Posterior cingulate gyrus (tissue), 11 donors: ENCODE measurements around the gene MSH3.

Source experiments
- DNase-seq, 10 donors: peaks; one replicate each; pipeline versions ENCODE4 v3.0.0 to v3.0.0-alpha.2; 2020 to 2021; ENCODE audit warnings: mixed read lengths in 3 of 10
- intact Hi-C: fragments of 100-400 bp; cut with DNase I; formaldehyde crosslinking; loops from one replicate; pipeline ENCODE4 v1.15.1; 2023

Gene MSH3

DNA sequence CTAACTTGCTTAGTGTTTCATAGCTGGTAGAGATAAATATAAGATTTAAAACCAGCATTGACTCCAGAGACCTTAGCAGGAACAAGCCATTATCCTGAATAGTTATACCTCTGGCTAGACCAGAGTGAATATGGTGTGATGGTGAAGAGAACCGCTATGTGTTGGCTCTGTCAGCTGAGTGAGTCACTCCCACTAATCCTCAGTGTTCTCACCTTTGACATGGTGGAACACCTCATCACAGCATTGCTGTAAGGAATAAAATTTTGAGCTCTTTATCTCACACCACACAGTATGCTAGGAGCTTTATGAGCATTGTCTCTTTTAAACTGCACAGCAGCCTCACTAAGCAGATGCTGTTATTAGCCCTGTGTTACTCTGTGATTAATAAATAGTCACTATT, 91.0 kb downstream of the MSH3 start:
- DNase-seq: no peak

DNA sequence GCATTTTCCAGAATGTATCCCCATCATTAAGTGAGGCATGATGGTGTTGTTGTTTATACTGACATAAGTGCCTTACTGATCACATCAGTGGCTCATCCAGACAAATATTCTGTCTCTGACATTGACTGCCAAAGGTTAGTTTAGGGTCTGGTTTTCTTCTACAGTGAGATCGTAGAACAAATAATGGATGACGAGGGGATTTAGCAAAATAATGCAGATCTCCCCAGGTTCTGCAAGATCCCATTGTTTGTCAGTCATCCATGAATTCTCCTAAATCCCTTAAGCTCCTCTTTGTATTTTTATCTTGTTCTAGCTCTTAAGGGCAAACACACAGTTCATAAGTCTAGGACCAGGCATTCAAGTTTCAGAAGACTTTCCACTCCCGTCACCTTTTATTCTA, 93.5 kb downstream of the MSH3 start:
- intact Hi-C loops: no loop called here
- DNase-seq: no peak

More for the DNA sequence above, 91.0 kb downstream of the MSH3 start:
- intact Hi-C loops: no loop called here

DNA sequence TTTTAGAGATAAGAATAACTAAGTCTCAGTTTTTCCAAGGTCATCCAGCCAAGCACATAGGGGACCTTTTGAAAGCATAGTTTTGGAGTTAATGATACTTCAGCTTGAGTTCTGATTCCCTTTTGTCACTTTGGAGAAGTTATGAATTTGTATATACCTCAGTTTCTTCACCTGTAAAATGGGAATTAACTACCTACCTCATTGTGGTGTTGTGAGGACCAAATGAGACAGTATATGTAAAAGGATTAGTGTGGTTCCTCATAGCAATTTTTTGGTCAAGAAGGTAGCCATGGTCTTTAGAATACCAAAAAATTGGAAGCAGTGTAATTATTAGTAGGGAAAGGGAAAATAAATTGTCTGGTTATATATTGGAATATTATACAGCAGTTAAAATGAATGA, 98.0 kb downstream of the MSH3 start:
- no peak for DNase-seq
- intact Hi-C loops: no loop called here

DNA sequence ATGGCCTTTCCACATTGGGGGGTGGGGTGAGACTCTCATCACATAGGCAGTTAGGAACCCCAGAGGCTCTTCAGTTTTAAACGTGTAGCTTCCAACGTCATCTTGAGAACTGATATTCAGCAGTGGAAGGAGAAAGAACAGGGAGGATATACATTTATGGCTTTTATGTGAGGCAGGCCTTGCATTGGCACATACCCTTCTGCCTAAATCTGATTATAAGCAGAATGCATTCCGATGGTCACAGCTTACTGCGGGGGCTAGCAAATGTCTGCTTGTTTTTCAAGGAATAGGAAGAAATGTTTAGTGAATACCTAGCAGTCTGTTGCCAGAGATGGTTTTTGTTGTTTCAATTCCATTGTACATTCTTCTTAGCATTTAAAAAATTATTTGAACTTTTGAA, 99.3 kb downstream of the MSH3 start:
- intact Hi-C loops: no loop called here
- DNase-seq: no peak

GRCh38 chr5:80754900-80755299, 100.4 kb downstream of the MSH3 start:
- no peak for DNase-seq

DNA sequence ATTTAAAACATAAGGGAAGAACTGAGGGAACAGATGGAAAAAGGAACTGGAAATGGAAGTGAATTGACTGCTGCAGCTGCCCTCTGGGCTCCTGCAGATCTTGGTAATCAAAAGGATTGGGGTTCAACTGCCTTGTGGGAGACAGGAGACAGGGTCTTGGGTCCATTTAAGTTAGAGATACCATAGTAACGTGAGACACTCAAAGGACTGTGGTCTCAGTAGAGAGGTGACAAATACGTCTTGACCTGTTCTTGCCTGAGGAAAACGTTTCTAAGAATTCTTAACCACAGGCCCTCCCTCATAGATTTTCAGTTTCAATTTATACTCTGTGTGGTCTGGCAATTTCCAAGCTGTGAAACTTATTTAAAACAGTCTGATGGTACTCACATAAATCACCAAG, 101.2 kb downstream of the MSH3 start:
- intact Hi-C loops: no loop called here
- DNase-seq: no peak

More at GRCh38 chr5:80754900-80755299, 100.4 kb downstream of the MSH3 start:
- intact Hi-C loops: no loop called here

DNA sequence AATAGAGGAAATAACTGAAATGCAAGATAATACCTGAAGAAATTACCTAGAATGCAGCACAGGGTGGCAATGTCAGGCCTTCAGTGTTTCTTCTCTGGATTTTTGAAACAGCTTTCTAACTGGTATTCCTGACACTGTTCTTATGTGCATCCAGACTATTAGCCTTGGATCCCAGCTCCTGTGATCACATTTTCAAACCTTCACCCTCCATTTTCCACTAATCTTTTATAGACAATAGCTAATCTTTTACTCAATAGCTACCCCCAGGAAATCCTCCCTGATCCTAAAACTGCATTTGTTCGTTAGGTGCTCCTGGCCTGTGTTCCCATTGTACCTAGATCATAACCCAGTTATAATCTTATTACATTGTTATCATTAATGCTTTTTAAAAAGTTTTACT, 101.8 kb downstream of the MSH3 start:
- DNase-seq: no peak
- intact Hi-C loops: no loop called here

DNA sequence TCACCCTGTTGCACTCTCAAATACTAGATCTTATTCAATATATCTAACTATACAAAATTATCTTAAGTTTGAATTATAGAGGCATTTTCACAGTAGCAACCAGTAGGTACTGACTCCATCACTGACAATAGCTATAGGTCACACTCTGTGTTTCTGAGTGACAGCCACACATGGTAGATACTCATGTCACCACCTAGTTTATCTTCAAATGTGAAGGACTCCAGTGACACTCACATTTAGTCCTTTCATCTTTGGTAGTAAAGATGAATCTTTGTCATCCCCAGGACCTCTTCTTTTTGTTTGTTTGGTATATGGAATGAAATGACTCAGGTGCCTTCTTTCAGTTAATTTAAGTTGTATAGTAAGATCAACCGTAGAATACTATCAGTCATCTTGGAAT, 102.8 kb downstream of the MSH3 start:
- no peak for DNase-seq
- intact Hi-C loops: no loop called here

GRCh38 chr5:80759866-80760577, 105.6 kb downstream of the MSH3 start:
- no peak for DNase-seq
- intact Hi-C loops: no loop called here

GRCh38 chr5:80760680-80761079, 106.2 kb downstream of the MSH3 start:
- intact Hi-C loops: no loop called here

DNA sequence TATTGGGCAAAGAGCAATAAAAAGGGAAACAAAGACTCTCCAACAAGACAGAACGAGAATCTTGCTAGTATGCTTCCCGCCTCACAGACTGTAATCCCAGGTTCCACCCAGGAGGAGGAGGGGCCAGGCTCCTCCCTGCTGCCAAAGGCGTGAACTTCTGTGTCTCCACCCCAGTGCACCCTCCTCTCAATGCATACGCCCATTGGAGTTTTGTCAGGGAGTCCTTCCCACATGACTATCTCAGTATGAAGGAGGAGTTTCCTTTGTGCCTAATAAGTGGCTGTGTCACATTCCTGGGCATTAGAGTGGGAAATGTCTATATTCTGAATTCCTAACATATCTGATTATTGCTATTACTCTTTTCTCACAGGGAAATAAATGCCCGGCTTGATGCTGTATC, 106.7 kb downstream of the MSH3 start:
- intact Hi-C loops: no loop called here
- DNase-seq: no peak

More at GRCh38 chr5:80760680-80761079, 106.2 kb downstream of the MSH3 start:
- no peak for DNase-seq

GRCh38 chr5:80761966-80762365, 107.5 kb downstream of the MSH3 start:
- intact Hi-C loops: no loop called here
- no peak for DNase-seq

- DNase-seq: no peak
- intact Hi-C loops: no loop called here
Measured at GRCh38 chr5:80762573-80762972, 108.1 kb downstream of the MSH3 start.

DNA sequence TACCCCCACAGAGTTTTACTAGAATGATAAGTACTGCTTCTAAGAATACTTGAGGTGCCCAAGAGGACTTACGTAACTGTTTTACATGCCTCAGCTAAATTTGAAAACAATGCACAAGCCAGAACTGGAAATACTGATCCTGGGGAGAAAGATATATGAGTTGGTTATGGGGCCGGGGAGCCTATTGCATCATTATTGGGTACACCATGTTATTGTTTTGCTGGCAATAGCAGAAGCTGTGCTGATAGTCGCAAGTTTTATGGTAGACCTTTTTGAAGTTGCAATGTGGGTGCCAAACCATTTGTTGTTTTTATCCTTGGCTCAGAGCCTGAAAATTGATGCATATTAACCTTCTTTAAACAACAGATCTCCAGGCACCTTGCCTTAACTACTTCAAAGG, 108.8 kb downstream of the MSH3 start:
- intact Hi-C loops: no loop called here
- no peak for DNase-seq

- intact Hi-C loops: no loop called here
- no peak for DNase-seq
Measured at GRCh38 chr5:80763873-80764647, 109.6 kb downstream of the MSH3 start.

DNA sequence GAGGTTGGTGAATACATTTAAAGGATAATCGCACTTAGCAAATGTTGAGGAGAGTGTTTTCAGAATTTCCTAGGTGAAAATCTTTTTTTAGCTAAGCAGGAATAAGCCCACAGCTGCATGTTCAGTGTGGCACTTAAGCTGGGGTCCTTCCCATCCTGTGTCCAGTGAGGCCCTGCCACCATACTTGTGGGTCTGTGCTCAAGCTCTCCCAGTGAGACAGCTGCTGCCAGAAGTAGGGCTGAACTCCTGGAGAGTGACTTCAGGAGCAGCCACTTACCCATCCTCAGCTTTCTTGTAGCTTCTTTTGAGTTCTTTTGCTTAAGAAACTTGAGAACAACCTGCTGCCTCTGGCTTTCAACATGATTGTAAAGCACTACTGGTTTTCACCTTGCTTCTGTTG, 110.3 kb downstream of the MSH3 start:
- intact Hi-C loops: no loop called here
- DNase-seq: no peak

DNA sequence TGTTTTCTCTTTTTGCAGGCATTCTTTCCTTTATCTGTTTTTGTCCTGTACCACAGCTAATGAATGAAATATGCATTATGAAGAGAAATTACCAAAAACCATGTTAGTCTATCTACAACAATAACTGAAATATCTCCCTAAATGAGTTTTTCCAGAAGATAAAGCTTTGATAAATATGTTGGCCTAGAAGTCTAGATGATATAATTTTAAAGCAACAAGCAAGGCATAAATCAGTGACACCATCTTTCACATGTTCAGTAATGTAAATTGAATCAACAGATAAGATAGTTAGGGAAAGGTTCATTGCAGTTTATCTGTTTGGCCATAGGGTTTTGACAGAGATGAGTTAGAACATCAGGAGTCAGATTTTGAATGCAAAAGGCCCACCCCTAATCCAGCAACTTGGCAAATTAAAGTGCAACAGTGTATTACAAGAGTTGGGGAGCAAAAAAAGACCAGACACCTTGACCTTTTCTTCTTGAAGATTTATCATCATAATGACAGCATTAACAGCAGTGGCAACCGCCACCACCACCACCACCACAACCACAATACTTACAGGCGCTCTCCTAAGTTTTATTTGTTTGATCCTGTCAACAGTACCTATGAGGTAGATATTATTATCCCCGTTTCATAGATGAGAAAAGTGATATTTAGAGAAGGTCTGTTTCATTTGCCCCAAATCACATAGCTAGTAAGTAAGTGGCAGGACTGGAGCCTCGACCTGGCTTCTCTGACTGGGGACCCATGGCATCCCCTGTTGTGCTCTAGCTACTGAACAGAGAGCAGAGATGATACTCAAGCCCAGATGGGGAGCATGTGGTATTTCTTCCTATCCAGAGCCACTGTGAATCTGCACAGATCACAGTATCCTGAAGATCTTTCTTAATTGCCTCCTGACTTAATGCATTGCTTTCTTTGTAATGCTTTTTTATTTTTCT, 123.2 kb downstream of the MSH3 start:
- intact Hi-C loops: no loop called here
- no peak for DNase-seq

DNA sequence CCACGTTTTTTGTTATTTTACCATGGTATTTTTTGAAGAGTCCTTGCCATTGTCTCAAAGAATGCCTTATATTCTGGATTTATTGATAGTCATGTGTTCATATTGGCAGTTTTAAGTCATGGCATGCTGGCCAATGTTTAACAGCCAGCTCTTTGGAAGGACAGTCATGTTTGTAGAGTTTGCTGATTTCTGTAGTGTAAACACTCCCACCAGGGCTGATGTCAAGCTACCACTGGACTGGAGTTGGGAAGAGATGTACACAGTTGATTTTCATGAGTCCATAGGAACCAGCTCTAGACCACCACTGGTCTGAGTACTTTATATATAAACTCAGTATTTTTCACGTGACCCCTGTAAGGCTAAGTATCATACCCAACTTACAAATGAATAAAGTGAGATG, 125.6 kb downstream of the MSH3 start:
- no peak for DNase-seq
- intact Hi-C loops: no loop called here

DNA sequence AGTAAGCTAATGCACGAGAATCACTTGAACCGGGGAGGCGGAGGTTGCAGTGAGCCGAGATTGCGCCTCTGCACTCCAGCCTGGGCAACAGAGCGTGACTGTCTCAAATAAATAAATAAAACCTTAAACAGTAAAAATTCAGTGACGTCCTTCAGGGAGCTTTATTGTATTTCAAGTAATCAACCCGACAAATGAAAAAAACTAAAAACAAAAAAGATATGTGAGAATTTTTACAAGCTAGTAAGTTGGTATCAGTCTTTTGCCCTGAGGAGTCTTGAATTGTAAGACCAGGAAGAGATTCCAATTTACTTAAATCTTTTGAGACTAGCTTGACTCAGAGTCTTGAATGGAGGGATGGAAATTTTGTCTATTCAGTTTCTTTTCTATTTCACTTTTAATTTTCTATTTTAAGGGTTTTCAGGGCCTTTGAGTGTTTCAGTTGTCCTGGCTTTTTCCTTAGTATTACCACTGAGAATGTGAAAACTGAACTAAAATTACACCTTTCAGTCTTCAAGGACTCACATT, 126.4 kb downstream of the MSH3 start:
- intact Hi-C loops: no loop called here
- DNase-seq: no peak

GRCh38 chr5:80781356-80781755, 126.9 kb downstream of the MSH3 start:
- no peak for DNase-seq
- intact Hi-C loops: no loop called here

- intact Hi-C loops: no loop called here
- DNase-seq: no peak
Measured at GRCh38 chr5:80782626-80783025, 128.2 kb downstream of the MSH3 start.
